HL-60 (cell line): ENCODE measurements around the gene ALK.

Experiments used
- DNase-seq, 2 experiments: peaks; one replicate each; pipeline ENCODE4 v3.0.0-alpha.2; 2010 to 2020; ENCODE audit warnings: low read depth in 1 of 2, low spot score in 1 of 2
- H3K27ac ChIP-seq: fragments of 250-450 bp; sonication (Bioruptor Pico); replicated peaks from 2 replicates; pipeline ENCODE4 v1.5.1; 2020; ENCODE audit warnings: mild to moderate bottlenecking, moderate library complexity
- H3K27me3 ChIP-seq: fragments of 250-450 bp; sonication (Bioruptor Pico); 2 replicates; pipeline ENCODE4 v1.5.1; 2021; ENCODE audit warnings: mild to moderate bottlenecking, moderate library complexity; ENCODE audit not compliant: insufficient read depth, poor library complexity, severe bottlenecking
- H3K4me3 ChIP-seq: replicated peaks from 2 replicates; pipeline ENCODE4 v1.5.1; 2011; ENCODE audit warnings: mild to moderate bottlenecking, control low read depth, low read length; ENCODE audit not compliant: insufficient read depth
- CTCF ChIP-seq: IDR thresholded peaks from one replicate; pipeline ENCODE4 v1.5.1; 2011; ENCODE audit warnings: low read length, control low read depth, inconsistent platforms; ENCODE audit not compliant: insufficient read depth
- GABPA ChIP-seq: IDR thresholded peaks from 2 replicates; pipeline ENCODE4 v1.6.1; 2012; ENCODE audit warnings: low read depth
- POLR2AphosphoS5 ChIP-seq: IDR thresholded peaks from 2 replicates; pipeline ENCODE4 v1.6.1; 2012; ENCODE audit warnings: low read depth
- REST ChIP-seq: IDR thresholded peaks from 2 replicates; pipeline ENCODE4 v1.6.1; 2012; ENCODE audit warnings: low read depth; ENCODE audit not compliant: insufficient replicate concordance
- SPI1 ChIP-seq: IDR thresholded peaks from 2 replicates; pipeline ENCODE4 v1.6.1; 2012; ENCODE audit warnings: low read depth, mild to moderate bottlenecking, borderline replicate concordance

The ALK gene

GRCh38 chr2:29389686-29390085 is 531.7 kb downstream of the ALK start:
- H3K27ac ChIP-seq, result no peak overlapping the region
- no peak overlapping the region for H3K4me3 ChIP-seq
- DNase-seq, result no peak
- TF ChIP-seq REST (no peak), SPI1 (no peak), POLR2AphosphoS5 (no peak), GABPA (no peak), CTCF (no peak)
- H3K27me3 ChIP-seq, result peaks cover 2% of the 10 kb centered on the region

DNA sequence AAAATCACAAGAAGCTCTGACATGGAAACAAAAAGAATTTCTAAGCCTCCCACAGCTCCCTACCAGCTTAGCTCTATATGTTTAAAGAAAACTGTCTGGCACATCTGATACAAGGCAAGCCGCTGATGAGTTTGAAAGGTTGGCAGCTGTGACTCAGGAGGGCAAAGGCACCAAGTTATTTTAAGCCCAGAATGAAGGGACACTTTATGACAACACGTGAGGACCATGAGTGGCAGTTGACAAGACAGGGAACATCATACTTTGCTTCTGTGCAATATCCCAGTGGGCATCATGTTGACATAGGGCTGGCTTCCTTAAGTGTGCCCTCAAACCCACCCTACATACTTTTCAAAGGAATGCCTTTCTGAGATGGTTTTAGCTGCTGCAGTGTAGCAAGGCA is 533.3 kb downstream of the ALK start:
- no peak for DNase-seq
- no peak for TF ChIP-seq SPI1
- TF ChIP-seq REST, result no peak
- no peak for TF ChIP-seq CTCF
- no peak for TF ChIP-seq POLR2AphosphoS5
- Histone ChIP-seq H3K27ac (no peak overlapping the region), H3K4me3 (no peak overlapping the region), H3K27me3 (peaks cover 2% of the 10 kb centered on the region)

GRCh38 chr2:29382486-29382885 is 538.9 kb downstream of the ALK start:
- Histone ChIP-seq H3K27me3 (peaks cover 2% of the 10 kb centered on the region), H3K4me3 (no peak overlapping the region), H3K27ac (no peak overlapping the region)
- TF ChIP-seq SPI1 (no peak), REST (no peak), POLR2AphosphoS5 (no peak), GABPA (no peak)
- DNase-seq, result no peak

GRCh38 chr2:29377788-29378187 is 543.6 kb downstream of the ALK start:
- peaks cover 3% of the 10 kb centered on the region for H3K27me3 ChIP-seq
- H3K27ac ChIP-seq, result no peak overlapping the region
- no peak overlapping the region for H3K4me3 ChIP-seq
- no peak for DNase-seq
- no peak for TF ChIP-seq POLR2AphosphoS5
- no peak for TF ChIP-seq REST
- no peak for TF ChIP-seq SPI1
- TF ChIP-seq GABPA, result no peak
- no peak for TF ChIP-seq CTCF
